ENCODE results near the gene DPH2.

Gene DPH2

GRCh38 chr1:43985984-43986595 lies 16.3 kb downstream of the DPH2 start:
- DNase-seq = no peak

- no peak for DNase-seq
Observed at GRCh38 chr1:43986712-43987111, 16.9 kb downstream of the DPH2 start.

- no peak for DNase-seq
Observed at GRCh38 chr1:43987159-43987902, 17.5 kb downstream of the DPH2 start.

- no peak for DNase-seq
Observed at GRCh38 chr1:43990271-43991199, 20.7 kb downstream of the DPH2 start.

- no peak for DNase-seq
Observed at GRCh38 chr1:43991200-43991475, 21.3 kb downstream of the DPH2 start.

GRCh38 chr1:43991476-43992231 lies 21.8 kb downstream of the DPH2 start, which contains the start of gene CCDC24:
Gene CCDC24, plus strand, starts transcription at chr1:43991599. Its CDS starts 280 bp downstream, at chr1:43991879.
- peak; percentile 80 for DNase-seq

GRCh38 chr1:43992232-43992995 lies 22.6 kb downstream of the DPH2 start:
- DNase-seq = no peak

GRCh38 chr1:43993206-43993914 lies 23.6 kb downstream of the DPH2 start:
- DNase-seq = no peak

- DNase-seq = no peak
Observed at GRCh38 chr1:43994071-43994470, 24.3 kb downstream of the DPH2 start.

- no peak for DNase-seq
Observed at GRCh38 chr1:43994794-43995790, 25.3 kb downstream of the DPH2 start.

GRCh38 chr1:43995984-43996732 lies 26.3 kb downstream of the DPH2 start:
- no peak for DNase-seq

GRCh38 chr1:43996733-43997115 lies 26.9 kb downstream of the DPH2 start:
- no peak for DNase-seq

- DNase-seq = no peak
Observed at GRCh38 chr1:43997295-43997999, 27.6 kb downstream of the DPH2 start.

GRCh38 chr1:43998000-43998378 lies 28.2 kb downstream of the DPH2 start:
- no peak for DNase-seq

- DNase-seq = no peak
Observed at GRCh38 chr1:43999455-43999854, 29.6 kb downstream of the DPH2 start.

GRCh38 chr1:44000122-44000665 lies 30.4 kb downstream of the DPH2 start:
- DNase-seq = no peak

GRCh38 chr1:44002165-44002564 lies 32.4 kb downstream of the DPH2 start:
- no peak for DNase-seq

GRCh38 chr1:44002606-44003157 lies 32.9 kb downstream of the DPH2 start:
- no peak for DNase-seq
